Stimulated activated CD4-positive, alpha-beta T cell treated with anti-CD3 and anti-CD28 coated beads, Interleukin-4, amount 100 ng/mL, for 48 hours (primary cell): ENCODE measurements around the gene ARHGAP26.

Experiments used
- DNase-seq, 2 donors: peaks; one replicate each; pipeline ENCODE4 v3.0.0-alpha.2; 2020; ENCODE audit warnings: low read depth in 2 of 2

ARHGAP26 gene

GRCh38 chr5:143274952-143275351 lies 504.8 kb downstream of the ARHGAP26 start:
- DNase-seq, result no peak

GRCh38 chr5:143275512-143276363 lies 505.6 kb downstream of the ARHGAP26 start:
- no peak for DNase-seq

- no peak for DNase-seq
Observed at GRCh38 chr5:143277536-143277935, 507.4 kb downstream of the ARHGAP26 start.
